Neural cell (in vitro differentiated cells): ENCODE results near the gene CAPNS1.
"Not testable (repeated sequence)": the region's sequence is repeated elsewhere in the genome, so short reads cannot be mapped to it uniquely, and the experiment has no call there.

Experiments used
- CTCF ChIP-seq: fragments of 450-650 bp; IDR thresholded peaks from 2 replicates; pipeline ENCODE4 v1.5.1; 2014; ENCODE audit warnings: antibody characterized with exemption, mild to moderate bottlenecking, moderate library complexity; ENCODE audit not compliant: poor library complexity, severe bottlenecking
- RAD21 ChIP-seq: fragments of 450-650 bp; conservative IDR thresholded peaks from 2 replicates; pipeline ENCODE4 v1.6.1; 2014; ENCODE audit warnings: antibody characterized with exemption, mild to moderate bottlenecking, moderate library complexity

- not testable (repeated sequence) for TF ChIP-seq CTCF, RAD21
Measured at GRCh38 chr19:36131221-36131620, 8.6 kb upstream of the CAPNS1 start.
